ENCODE data around the gene SH3GL2. TPM values are rescaled to one million over a fixed set of nuclear protein-coding genes. Genes with fewer than 3 reads are reported as not detected.

Gene SH3GL2
- total and polyA plus RNA-seq, 11 donors, result 1.3 to 20.9 (median 5.0) TPM

- TF ChIP-seq CTCF (IDR thresholded peaks at IDR 0.05) (no peak), POLR2A (IDR thresholded peaks at IDR 0.05) (no peak)
- DNase-seq, result no peak
These were observed 220.5 kb downstream of the SH3GL2 start for GRCh38 chr9:17799369-17799768.

GRCh38 chr9:17800418-17800817 lies 221.6 kb downstream of the SH3GL2 start:
- H3K4me3 ChIP-seq, result no peak overlapping the region
- no peaks in the 10 kb centered on the region for H3K9me3 ChIP-seq
- H3K4me1 ChIP-seq, result peaks cover 0 to 2% (median 0%) of the 10 kb centered on the region in 12 donors
- H3K27ac ChIP-seq, result no peak overlapping the region
- intact Hi-C loops (cut with DNase I), result loop anchor here in 5 of 10 donors (2.0 to 10.0 kb wide), 3 partner anchors 236 to 268 kb away; no protein-coding TSS in a partner anchor
- no peaks in the 10 kb centered on the region for H3K36me3 ChIP-seq
- DNase-seq (no peak), ATAC-seq (no peak)
- peaks cover 0 to 6% (median 0%) of the 10 kb centered on the region in 9 donors for H3K27me3 ChIP-seq
- 13 to 23% (median 19%) methylated on average over 2 of the region's 2 CpGs for WGBS, 4 donors
- TF ChIP-seq POLR2A (IDR thresholded peaks at IDR 0.05), result no peak
- no peak for TF ChIP-seq CTCF (IDR thresholded peaks at IDR 0.05)

More at GRCh38 chr9:17799369-17799768, 220.5 kb downstream of the SH3GL2 start:
- Histone ChIP-seq H3K27ac (no peak overlapping the region), H3K4me1 (peaks cover 0 to 2% (median 0%) of the 10 kb centered on the region in 12 donors), H3K36me3 (no peaks in the 10 kb centered on the region), H3K4me3 (no peak overlapping the region), H3K27me3 (peaks cover 0 to 6% (median 0%) of the 10 kb centered on the region in 9 donors), H3K9me3 (no peaks in the 10 kb centered on the region)
- WGBS, 4 donors, result 76 to 80% (median 79%) methylated on average over 2 of the region's 2 CpGs
- intact Hi-C loops (cut with DNase I), result loop anchor here in 1 of 10 donors (10.0 kb wide), 1 partner anchor 265 kb away; no protein-coding TSS in a partner anchor
- ATAC-seq, result no peak

GRCh38 chr9:17802249-17802857 lies 223.5 kb downstream of the SH3GL2 start:
- 42 to 50% (median 43%) methylated on average over 3 of the region's 3 CpGs for WGBS, 4 donors
- Histone ChIP-seq H3K36me3 (no peaks in the 10 kb centered on the region), H3K27me3 (peaks cover 0 to 12% (median 0%) of the 10 kb centered on the region in 9 donors), H3K9me3 (no peaks in the 10 kb centered on the region), H3K27ac (no peak overlapping the region), H3K4me1 (peaks cover 0 to 2% (median 0%) of the 10 kb centered on the region in 12 donors), H3K4me3 (no peak overlapping the region)
- ATAC-seq, result no peak
- DNase-seq, result no peak
- intact Hi-C loops (cut with DNase I), result loop anchor here in 7 of 10 donors (1.0 to 10.0 kb wide), 4 partner anchors 238 to 272 kb away; no protein-coding TSS in a partner anchor
- TF ChIP-seq POLR2A (IDR thresholded peaks at IDR 0.05) (no peak), CTCF (IDR thresholded peaks at IDR 0.05) (peak in 9 of 12 donors; percentile 23 to 54 (median 42))

GRCh38 chr9:17807613-17808282 lies 228.9 kb downstream of the SH3GL2 start:
- H3K27ac ChIP-seq, result no peak overlapping the region
- TF ChIP-seq POLR2A (IDR thresholded peaks at IDR 0.05) (no peak), CTCF (IDR thresholded peaks at IDR 0.05) (no peak)
- H3K27me3 ChIP-seq, result peaks cover 0 to 22% (median 0%) of the 10 kb centered on the region in 9 donors
- no peak for ATAC-seq
- intact Hi-C loops (cut with DNase I), result loop anchor here in 2 of 10 donors (5.0 to 10.0 kb wide), 2 partner anchors 243 to 410 kb away; no protein-coding TSS in a partner anchor
- H3K4me3 ChIP-seq, result no peak overlapping the region
- no peaks in the 10 kb centered on the region for H3K4me1 ChIP-seq
- no peak for DNase-seq
- WGBS, 4 donors, result 74 to 85% (median 81%) methylated on average over 2 of the region's 2 CpGs
- H3K9me3 ChIP-seq, result no peaks in the 10 kb centered on the region
- H3K36me3 ChIP-seq, result no peaks in the 10 kb centered on the region

Measured in heart left ventricle (tissue), 16 donors.